ENCODE results near the gene JAZF1.

- TF ChIP-seq CTCF (IDR thresholded peaks at IDR 0.05; ENCODE audit: insufficient read depth, low read length, poor library complexity, severe bottlenecking) (no peak), EZH2phosphoT487 (conservative IDR thresholded peaks at IDR 0.05; ENCODE audit: low read length) (no peak)
Observed at GRCh38 chr7:28070297-28071055, 110.1 kb downstream of the JAZF1 start.

Data from SU-DHL-6 (cell line).